SK-N-SH treated with all-trans-retinoic acid at 6 μM for 48 hours (cell line): ENCODE data around the gene SYT7.

ENCODE experiments used
- ATAC-seq: fragments of 200-7000 bp; cut with Tn5 transposase; 3 replicates; pipeline ENCODE4 v1.9.1; 2020; ENCODE audit warnings: mild to moderate bottlenecking, moderate library complexity
- ARNTL ChIP-seq: fragments of 450-650 bp; formaldehyde crosslinking; IDR thresholded peaks from 2 replicates; pipeline ENCODE4 v1.5.0; 2020; ENCODE audit warnings: low read depth, mild to moderate bottlenecking, moderate library complexity, borderline replicate concordance
- BACH2 ChIP-seq: fragments of 250-450 bp; sonication (Bioruptor Pico); IDR thresholded peaks from 2 replicates; pipeline ENCODE4 v1.9.0; 2021; ENCODE audit warnings: mild to moderate bottlenecking, borderline replicate concordance
- CREB5 ChIP-seq: fragments of 250-450 bp; sonication (Bioruptor Pico); IDR thresholded peaks from 2 replicates; pipeline ENCODE4 v1.5.1; 2020; ENCODE audit warnings: low read depth, mild to moderate bottlenecking, moderate library complexity
- CSDC2 ChIP-seq: fragments of 250-450 bp; sonication (Bioruptor Pico); IDR thresholded peaks from 2 replicates; pipeline ENCODE4 v1.5.0; 2020; ENCODE audit warnings: mild to moderate bottlenecking, moderate library complexity
- CSRNP3 ChIP-seq: fragments of 250-450 bp; sonication (Bioruptor Pico); IDR thresholded peaks from 2 replicates; pipeline ENCODE4 v1.5.1; 2021; ENCODE audit warnings: mild to moderate bottlenecking, moderate library complexity
- ESRRG ChIP-seq: fragments of 250-450 bp; sonication (Bioruptor Pico); IDR thresholded peaks from 2 replicates; pipeline ENCODE4 v1.6.1; 2021; ENCODE audit warnings: mild to moderate bottlenecking
- GLIS3 ChIP-seq: fragments of 250-450 bp; sonication (Bioruptor Pico); IDR thresholded peaks from 2 replicates; pipeline ENCODE4 v1.5.0; 2020; ENCODE audit warnings: mild to moderate bottlenecking, moderate library complexity
- ISL1 ChIP-seq: fragments of 250-450 bp; sonication (Bioruptor Pico); IDR thresholded peaks from 2 replicates; pipeline ENCODE4 v2.1.2; 2022; ENCODE audit warnings: mild to moderate bottlenecking, moderate library complexity
- OSR1 ChIP-seq: fragments of 250-450 bp; sonication (Bioruptor Pico); IDR thresholded peaks from 2 replicates; pipeline ENCODE4 v1.8.0; 2022; ENCODE audit warnings: moderate library complexity, mild to moderate bottlenecking, inconsistent platforms
- POU6F1 ChIP-seq: fragments of 250-450 bp; sonication (Bioruptor Pico); IDR thresholded peaks from 2 replicates; pipeline ENCODE4 v1.8.0; 2021; ENCODE audit warnings: low read depth, mild to moderate bottlenecking, moderate library complexity, borderline replicate concordance
- PPARA ChIP-seq: fragments of 250-450 bp; sonication (Bioruptor Pico); IDR thresholded peaks from 2 replicates; pipeline ENCODE4 v1.5.0; 2020; ENCODE audit warnings: mild to moderate bottlenecking, borderline replicate concordance
- RARB ChIP-seq: fragments of 250-450 bp; sonication (Bioruptor Pico); IDR thresholded peaks from 2 replicates; pipeline ENCODE4 v1.8.0; 2021; ENCODE audit warnings: mild to moderate bottlenecking, moderate library complexity
- SNAI2 ChIP-seq: fragments of 250-450 bp; sonication (Bioruptor Pico); IDR thresholded peaks from 2 replicates; pipeline ENCODE4 v1.5.0; 2020; ENCODE audit warnings: mild to moderate bottlenecking, moderate library complexity
- TOX ChIP-seq: fragments of 250-450 bp; sonication (Bioruptor Pico); IDR thresholded peaks from 2 replicates; pipeline ENCODE4 v1.8.0; 2021; ENCODE audit warnings: mild to moderate bottlenecking, moderate library complexity, borderline replicate concordance
- TSHZ2 ChIP-seq: fragments of 250-450 bp; sonication (Bioruptor Pico); IDR thresholded peaks from 2 replicates; pipeline ENCODE4 v1.5.0; 2020; ENCODE audit warnings: mild to moderate bottlenecking, moderate library complexity
- ZC3H10 ChIP-seq: fragments of 250-450 bp; sonication (Bioruptor Pico); IDR thresholded peaks from 2 replicates; pipeline ENCODE4 v1.5.1; 2021; ENCODE audit warnings: mild to moderate bottlenecking, moderate library complexity
- ZFP3 ChIP-seq: fragments of 250-450 bp; sonication (Bioruptor Pico); IDR thresholded peaks from 2 replicates; pipeline ENCODE4 v1.5.0; 2020; ENCODE audit warnings: mild to moderate bottlenecking, moderate library complexity
- ZFP30 ChIP-seq: fragments of 450-650 bp; formaldehyde crosslinking; IDR thresholded peaks from 2 replicates; pipeline ENCODE4 v1.5.0; 2022; ENCODE audit warnings: mild to moderate bottlenecking, moderate library complexity
- ZNF565 ChIP-seq: fragments of 450-650 bp; formaldehyde crosslinking; conservative IDR thresholded peaks from 2 replicates; pipeline ENCODE4 v1.5.0; 2020; ENCODE audit warnings: low read depth, mild to moderate bottlenecking, moderate library complexity
- ZNF8 ChIP-seq: fragments of 450-650 bp; formaldehyde crosslinking; IDR thresholded peaks from 2 replicates; pipeline ENCODE4 v1.5.0; 2020; ENCODE audit warnings: mild to moderate bottlenecking, moderate library complexity

SYT7 gene

GRCh38 chr11:61515686-61516085, 65.2 kb downstream of the SYT7 start:
- TF ChIP-seq GLIS3 (CRISPR knock-in tag) (no peak), OSR1 (CRISPR knock-in tag) (no peak), POU6F1 (CRISPR knock-in tag) (no peak), ARNTL (no peak), SNAI2 (CRISPR knock-in tag) (no peak), ZNF565 (CRISPR knock-in tag) (no peak), ESRRG (CRISPR knock-in tag) (no peak), ZNF8 (CRISPR knock-in tag) (no peak), CREB5 (CRISPR knock-in tag) (no peak), CSRNP3 (no peak), ZFP3 (CRISPR knock-in tag) (no peak), ZC3H10 (CRISPR knock-in tag) (no peak), RARB (CRISPR knock-in tag) (no peak), ZFP30 (CRISPR knock-in tag) (no peak), PPARA (CRISPR knock-in tag) (no peak), TSHZ2 (CRISPR knock-in tag) (no peak), TOX (CRISPR knock-in tag) (no peak)
- no peak for ATAC-seq

GRCh38 chr11:61514050-61514917, 66.6 kb downstream of the SYT7 start:
- ATAC-seq, result no peak

GRCh38 chr11:61513143-61513765, 67.6 kb downstream of the SYT7 start:
- ATAC-seq, result no peak
- TF ChIP-seq ZFP3 (CRISPR knock-in tag), result no peak
- no peak for TF ChIP-seq CSRNP3
- TF ChIP-seq ESRRG (CRISPR knock-in tag), result no peak
- no peak for TF ChIP-seq RARB (CRISPR knock-in tag)
- TF ChIP-seq ZC3H10 (CRISPR knock-in tag), result no peak
- TF ChIP-seq ZNF8 (CRISPR knock-in tag), result no peak
- no peak for TF ChIP-seq BACH2 (CRISPR knock-in tag)
- no peak for TF ChIP-seq POU6F1 (CRISPR knock-in tag)
- TF ChIP-seq TOX (CRISPR knock-in tag), result no peak
- TF ChIP-seq ISL1, result no peak
- TF ChIP-seq, all 23 proteins: peak for 0

More at GRCh38 chr11:61514050-61514917, 66.6 kb downstream of the SYT7 start:
- TF ChIP-seq PPARA (CRISPR knock-in tag), result no peak
- TF ChIP-seq CREB5 (CRISPR knock-in tag), result no peak
- TF ChIP-seq ZFP3 (CRISPR knock-in tag), result no peak
- TF ChIP-seq CSDC2 (CRISPR knock-in tag), result no peak
- TF ChIP-seq, all 23 proteins: peak for 0
